ENCODE data around the gene CAMSAP3. TPM values are rescaled to one million over a fixed set of nuclear protein-coding genes. Genes with fewer than 3 reads are reported as not detected.

CAMSAP3 gene
- polyA plus RNA-seq, 10 donors = 0.05 to 2.0 (median 0.24) TPM; not detected in 1

DNA sequence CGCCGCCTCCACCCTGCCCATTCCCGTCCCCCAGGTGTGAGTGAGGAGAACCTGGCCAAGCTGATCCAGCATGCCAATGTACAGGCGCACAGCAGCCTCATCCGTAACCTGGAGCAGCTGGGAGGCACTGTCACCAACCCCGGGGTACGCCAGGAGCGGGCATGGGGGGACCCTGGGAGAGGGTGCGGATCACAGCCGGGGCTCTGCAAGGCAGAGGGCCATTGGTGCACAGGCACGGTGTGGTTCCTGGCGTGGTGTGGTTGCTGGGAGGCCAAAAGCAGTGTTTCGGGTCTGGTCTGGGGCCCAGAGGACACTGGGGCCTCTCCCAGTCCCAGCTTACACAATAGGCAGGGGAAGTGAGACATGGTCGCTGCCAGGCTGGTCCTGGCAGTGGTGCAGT, 49.5 kb downstream of the CAMSAP3 start:
- no peak for DNase-seq

DNA sequence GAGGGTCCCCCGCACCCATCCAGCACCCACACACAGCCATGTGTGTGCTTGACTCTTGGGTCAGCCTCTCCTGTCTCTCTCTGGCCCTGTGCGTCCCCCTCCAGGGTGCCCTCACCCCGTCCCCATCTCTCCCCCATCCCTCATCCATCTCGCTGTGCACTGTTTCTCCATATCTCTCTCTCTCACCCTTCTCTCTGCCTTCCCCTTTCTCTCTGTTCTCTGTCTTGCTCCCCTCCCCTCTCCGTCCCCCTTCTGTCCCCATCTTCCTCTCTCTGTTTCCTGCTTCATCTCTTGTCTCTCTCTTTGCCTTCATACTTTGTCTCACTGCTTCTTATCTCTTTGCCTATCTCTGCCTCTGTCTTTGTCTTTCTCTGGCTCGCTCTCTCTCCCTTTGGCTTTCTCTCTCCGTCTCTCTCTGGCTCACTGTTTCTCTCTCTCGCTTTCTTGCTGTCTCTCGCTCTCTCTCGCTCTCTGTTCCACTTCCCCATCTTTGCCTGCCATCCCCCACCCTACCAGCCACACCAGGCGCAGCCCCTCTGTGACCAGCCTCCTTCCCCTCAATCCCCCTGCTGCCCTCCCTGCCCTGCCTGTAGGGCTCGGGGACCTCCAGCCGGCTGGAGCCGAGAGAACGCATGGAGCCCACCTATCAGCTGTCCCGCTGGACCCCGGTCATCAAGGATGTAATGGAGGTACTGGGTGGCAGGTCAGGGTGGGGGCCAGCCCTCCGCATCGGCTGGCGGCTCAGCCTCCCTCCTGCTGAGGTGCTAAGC, 50.2 kb downstream of the CAMSAP3 start:
- DNase-seq = no peak

DNA sequence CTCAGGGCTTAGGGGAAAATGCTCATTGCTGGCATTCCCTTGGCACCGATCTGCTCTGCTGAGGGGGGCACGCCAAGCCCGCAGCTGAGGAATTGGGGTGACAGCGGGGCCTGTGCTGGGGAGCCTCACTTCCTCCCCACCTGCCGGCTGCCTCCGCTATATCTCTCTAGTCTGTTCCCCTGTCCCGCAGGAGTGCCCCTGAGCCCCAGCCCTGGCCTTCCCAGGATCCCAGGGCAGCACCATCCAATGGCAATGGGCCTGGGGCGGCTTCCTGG, 50.7 kb downstream of the CAMSAP3 start:
- no peak for DNase-seq

DNA sequence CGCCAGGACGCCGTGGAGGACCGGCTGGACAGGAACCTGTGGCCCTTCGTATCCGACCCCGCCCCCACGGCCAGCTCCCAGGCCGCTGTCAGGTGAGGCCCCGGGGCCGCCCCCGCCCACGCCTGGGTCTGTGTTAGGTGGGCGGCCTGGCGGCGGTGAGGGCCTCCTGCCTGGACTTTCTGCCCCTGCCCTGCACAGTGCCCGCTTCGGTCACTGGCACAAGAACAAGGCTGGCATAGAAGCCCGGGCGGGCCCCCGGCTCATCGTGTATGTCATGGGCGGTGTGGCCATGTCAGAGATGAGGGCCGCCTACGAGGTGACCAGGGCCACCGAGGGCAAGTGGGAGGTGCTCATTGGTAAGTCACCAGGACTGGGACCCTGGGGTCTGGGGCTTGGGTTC, 51.5 kb downstream of the CAMSAP3 start:
- no peak for DNase-seq

DNA sequence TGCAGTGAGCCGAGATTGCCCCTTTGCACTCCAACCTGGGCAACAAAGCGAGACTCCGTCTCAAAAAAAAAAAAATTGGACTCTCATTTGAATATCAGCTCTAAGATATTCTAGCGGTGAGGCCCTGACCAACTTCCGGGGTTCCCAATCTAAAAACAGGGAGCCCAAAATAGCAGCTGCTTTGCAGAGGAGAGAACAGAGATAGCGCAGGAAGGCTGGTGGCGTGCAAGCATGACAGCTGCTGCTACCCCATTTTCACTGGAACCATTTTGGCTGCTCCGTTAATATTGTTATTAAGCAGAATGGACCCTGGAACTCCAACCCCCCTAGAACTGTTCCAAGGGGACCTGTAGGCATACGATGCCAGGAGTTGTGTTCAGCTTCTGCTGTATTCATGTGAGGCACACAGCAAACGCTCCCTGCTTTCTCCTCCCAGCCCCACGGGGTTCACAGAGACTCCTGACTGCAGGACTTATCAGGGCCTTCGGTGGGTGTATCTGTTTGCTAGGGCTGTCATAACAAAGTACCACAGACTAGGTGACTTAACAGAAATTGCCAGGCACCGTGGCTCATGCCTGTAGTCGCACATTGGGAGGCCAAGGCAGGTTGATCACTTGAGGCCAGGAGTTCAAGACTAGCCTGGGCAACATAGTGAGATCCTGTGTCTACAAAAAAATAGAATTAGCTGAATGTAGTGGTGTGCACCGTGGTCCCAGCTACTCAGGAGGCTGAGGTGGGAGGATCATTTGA, 52.8 kb downstream of the CAMSAP3 start:
- no peak for DNase-seq

DNA sequence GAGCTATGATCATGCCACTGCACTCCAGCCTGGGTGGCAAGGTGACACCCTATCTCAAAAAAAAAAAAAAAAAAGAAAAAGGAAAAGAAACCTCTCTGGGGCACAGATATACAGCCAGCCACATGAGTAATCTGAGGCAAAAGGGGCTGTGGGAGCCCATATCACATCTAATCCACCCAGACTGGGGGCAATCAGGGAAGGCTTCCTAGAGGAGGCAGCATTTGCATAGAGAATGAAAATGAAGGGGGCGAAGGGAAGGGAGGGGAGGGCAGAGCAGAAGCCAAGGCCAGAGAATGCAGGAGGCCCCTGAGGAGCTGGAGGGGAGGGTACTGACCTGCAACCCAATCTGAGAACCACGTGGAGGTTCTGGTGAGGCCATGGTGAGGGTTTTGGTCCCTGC, 54.5 kb downstream of the CAMSAP3 start:
- DNase-seq = no peak

DNA sequence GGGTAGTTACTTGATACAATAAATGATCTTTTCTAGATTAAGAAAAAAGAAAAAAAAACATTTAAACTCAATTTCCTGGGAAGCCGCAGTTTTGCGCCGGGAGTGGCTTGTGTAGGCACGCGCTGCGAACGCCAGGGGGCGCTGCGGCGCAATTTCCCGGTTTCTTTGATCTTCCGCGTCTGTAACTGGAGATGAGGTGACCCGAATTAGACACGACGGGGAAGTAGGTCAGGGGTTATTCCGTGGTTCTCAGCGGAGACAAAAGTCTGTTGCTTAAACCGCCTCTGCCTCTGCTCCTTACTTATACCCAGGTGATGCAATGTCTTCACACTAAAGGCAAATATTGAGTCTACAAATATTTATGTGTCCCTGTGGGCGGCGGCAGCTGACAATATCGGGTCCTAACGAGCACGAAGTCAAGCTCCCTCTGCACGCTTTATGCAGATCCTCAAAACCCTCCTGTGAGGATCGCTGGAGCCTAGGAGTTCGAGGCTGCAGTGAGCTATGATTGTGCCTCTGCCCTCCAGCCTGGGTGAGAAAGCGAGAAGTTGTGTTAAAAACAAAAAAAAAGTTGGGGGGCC, 56.5 kb downstream of the CAMSAP3 start:
- DNase-seq = peak; percentile 70 to 87 (median 85)

DNA sequence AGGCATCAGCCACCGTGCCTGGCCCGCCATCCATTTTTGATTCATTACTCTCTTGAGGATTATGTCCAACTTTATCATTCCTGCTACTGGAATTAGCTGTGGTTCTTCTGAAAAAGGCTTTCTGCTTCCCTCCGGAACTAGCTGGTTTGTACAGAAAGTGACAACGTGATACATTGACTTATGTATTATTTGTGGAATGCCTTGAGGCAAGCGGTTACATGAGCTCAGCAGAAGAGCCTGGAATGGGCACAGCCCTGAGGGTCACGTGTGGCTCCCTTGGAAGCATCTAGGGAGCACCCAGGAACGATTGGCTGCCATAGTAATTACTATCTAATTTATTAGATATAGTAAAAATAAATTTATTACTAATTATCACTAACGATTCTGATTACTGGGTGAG, 58.7 kb downstream of the CAMSAP3 start:
- no peak for DNase-seq

DNA sequence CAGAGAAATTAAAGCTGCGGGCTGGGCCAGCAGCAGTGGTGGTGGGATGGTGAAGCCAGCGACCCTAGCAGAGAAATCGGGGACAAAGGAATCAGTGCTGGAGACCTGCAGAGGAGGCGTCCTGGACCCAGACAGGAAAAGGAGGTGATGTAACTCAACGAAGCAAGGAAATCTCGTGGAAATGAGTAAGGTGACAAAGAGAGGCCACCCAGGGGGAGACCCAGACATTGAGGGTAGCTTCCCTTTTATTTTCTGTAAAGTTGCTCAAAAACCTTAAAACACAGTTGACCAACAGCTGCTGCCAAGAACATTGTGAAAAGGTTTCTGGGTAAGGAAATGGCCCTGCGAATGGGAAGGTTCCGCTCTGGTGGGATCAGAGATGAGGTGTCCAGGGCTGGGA, 59.9 kb downstream of the CAMSAP3 start:
- no peak for DNase-seq

DNA sequence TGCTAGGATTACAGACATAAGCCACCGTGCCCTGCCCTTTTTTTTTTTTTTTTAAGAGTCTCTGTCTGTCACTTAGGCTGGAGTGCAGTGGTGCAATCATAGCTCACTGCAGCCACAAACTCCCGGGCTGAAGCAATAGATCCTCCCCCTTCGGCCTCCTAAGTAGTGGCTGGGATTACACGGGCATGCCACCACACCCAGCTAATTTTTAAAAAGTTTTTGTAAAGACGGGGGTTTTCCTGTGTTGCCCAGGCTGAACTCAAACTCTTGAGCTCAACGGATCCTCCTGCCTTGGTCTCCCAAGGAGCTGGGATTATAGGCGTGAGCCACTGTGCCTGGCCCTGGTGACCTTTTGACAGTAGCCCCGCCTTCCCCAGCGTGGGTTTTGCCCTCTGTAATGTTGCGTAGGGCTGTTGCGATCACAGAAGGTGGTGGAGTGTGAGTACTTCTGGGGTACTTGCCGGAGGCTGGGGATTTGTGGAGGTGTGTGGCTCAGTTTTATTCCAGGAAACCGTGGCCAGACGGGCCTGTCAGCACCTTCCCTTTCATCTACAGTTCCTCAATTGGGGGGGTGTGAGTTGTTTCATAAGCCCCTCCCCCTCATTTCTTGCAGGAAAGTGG, 61.6 kb downstream of the CAMSAP3 start:
- DNase-seq = no peak

DNA sequence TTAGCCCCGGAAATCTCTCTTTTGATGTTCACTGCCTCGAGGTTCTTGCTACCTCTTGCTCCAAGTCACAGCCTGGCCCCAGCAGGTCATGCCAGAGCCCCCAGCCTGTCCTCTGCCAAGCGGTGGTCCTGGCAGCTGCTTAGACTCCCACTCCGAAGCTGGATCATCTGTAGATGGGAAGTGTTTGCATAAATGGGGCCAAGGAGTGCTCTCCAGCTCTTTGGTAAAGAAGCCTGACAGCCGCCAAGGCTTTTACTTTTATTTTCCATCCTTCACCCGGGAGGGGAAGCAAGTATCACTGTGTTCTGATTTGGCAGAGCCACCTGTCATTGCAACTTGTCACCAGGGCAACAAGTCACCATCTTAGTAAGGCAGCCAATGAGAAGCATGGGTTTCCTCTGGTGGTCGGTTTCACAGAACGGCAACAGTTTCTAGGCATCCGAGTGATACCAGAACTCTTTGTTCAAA, 62.6 kb downstream of the CAMSAP3 start:
- DNase-seq = no peak

DNA sequence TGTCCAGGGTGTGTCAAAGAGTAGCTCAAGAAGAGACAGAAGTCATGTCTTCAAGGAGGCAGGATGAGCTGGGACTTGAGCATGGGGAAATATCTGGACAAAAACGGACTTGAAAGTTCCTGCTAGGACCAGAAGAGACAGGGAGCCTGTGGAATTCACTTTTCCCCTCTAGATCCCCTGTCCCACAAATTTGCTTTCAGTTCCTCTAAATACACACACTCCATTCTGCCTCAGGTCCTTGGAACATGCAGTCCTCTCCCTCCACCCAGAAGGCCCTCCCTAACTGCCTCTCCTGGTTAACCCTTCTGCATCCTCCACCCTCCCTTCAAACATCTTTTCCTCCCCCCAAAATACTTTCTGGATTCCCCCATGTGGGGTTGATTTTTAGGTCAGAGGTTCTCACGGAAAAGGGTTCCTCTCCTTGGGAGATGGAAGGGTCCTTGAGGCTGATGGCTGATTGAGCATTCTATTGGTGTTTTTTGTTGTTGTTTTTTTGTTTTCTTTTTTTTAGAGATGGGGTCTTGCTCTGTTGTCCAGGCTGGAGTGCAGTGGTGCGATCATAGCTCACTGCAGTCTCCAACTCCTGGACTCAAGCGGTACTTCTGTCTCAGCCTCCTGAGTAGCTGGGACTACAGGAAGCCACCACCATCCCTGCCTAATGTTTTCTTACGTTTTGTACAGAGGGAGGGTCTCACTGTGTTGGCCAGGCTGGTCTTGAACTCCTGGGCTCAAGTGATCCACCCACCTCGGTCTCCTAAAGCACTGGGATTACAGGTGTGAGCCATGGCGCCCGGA, 66.3 kb downstream of the CAMSAP3 start:
- DNase-seq = no peak

DNA sequence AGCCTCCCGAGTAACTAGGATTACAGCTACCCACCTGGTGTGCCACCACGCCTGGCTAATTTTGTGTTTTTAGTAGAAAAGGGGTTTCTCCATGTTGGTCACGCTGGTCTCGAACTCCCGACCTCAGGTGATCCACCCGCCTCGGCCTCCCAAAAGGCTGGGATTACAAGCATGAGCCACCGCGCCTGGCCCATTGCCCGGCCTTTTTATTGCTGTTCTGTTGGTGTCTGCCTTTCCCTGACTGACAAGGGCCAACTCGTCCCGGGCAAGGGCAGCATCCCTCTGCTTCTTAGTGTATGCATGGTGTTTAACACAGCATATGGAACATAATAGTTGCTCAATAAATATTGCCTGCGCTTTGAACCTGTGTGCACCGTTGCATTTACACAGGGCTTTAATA, 67.0 kb downstream of the CAMSAP3 start:
- DNase-seq = no peak

DNA sequence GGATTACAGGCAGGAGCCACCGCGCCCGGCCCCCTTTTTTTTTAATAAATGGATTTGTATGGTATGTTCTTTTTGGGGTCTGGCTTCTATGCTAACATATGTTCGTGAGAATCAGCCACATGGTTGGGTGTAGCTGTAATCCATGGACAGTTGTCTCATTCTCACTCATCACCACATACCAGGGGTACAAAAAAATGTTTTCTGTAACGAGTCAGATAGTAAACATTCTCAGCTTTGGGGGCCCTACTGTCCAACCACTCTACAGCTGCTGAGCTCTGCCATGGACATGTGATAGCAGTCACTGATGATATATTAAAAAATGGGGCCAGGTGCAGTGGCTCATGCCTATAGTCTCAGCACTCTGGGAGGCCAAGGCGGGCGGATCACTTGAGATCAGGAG, 68.0 kb downstream of the CAMSAP3 start:
- no peak for DNase-seq

DNA sequence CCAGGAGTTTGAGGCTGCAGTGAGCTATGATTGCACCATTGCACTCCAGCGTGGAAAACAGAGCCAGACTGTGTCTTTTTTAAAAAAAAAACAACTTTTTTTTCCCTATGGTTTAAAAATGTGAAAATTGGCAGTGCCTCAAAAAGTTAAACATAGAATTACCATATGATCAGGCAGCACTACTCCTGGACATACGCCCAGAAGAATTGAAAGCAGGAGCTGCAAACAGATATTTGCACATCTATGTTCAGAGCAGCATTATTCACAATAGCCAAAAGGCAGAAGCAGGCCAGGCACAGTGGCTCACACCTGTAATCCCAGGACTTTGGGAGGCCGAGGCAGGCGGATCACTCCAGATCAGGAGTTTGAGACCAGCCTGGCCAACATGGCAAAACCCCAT, 69.4 kb downstream of the CAMSAP3 start:
- peak; percentile 69 to 89 (median 80) for DNase-seq

Other genes with a start within 250 kb of the CAMSAP3 start
- 10 to 100 TPM; 10.6 to 17.8 (median 14.1) TPM for gene ARHGEF18, start 246.9 kb upstream of the CAMSAP3 start, polyA plus RNA-seq (ENCODE audit: insufficient read length in 10 of 10)
- gene PEX11G, start 106.8 kb upstream of the CAMSAP3 start, polyA plus RNA-seq (ENCODE audit: insufficient read length in 10 of 10) = 1 to 10 TPM; 1.9 to 3.6 (median 2.4) TPM
- gene ZNF358, start 79.8 kb upstream of the CAMSAP3 start, polyA plus RNA-seq (ENCODE audit: insufficient read length in 10 of 10) = 10 to 100 TPM; 35.8 to 55.2 (median 41.5) TPM
- gene MCOLN1, start 73.2 kb upstream of the CAMSAP3 start, polyA plus RNA-seq (ENCODE audit: insufficient read length in 10 of 10) = 10 to 100 TPM in 9 of 10 donors, 1 to 10 TPM in 1; 8.2 to 13.8 (median 12.0) TPM
- 10 to 100 TPM; 24.2 to 32.7 (median 27.4) TPM for gene PNPLA6, start 60.1 kb upstream of the CAMSAP3 start, polyA plus RNA-seq (ENCODE audit: insufficient read length in 10 of 10)
- gene XAB2, start 33.7 kb downstream of the CAMSAP3 start, polyA plus RNA-seq (ENCODE audit: insufficient read length in 10 of 10) = 10 to 100 TPM; 18.7 to 29.6 (median 23.1) TPM
- 10 to 100 TPM; 48.6 to 90.3 (median 69.3) TPM for gene PET100, start 33.9 kb downstream of the CAMSAP3 start, polyA plus RNA-seq (ENCODE audit: insufficient read length in 10 of 10)
- gene PCP2, start 37.9 kb downstream of the CAMSAP3 start, polyA plus RNA-seq (ENCODE audit: insufficient read length in 10 of 10) = under 1 TPM in 1 of 10 donors, not detected in 9; 0.26 TPM
- gene STXBP2, start 41.2 kb downstream of the CAMSAP3 start, polyA plus RNA-seq (ENCODE audit: insufficient read length in 10 of 10) = 1 to 10 TPM; 2.1 to 7.9 (median 6.0) TPM
- 1 to 10 TPM; 1.1 to 3.6 (median 2.4) TPM for gene RETN, start 73.2 kb downstream of the CAMSAP3 start, polyA plus RNA-seq (ENCODE audit: insufficient read length in 10 of 10)
- under 1 TPM in 6 of 10 donors, not detected in 4; 0.10 to 0.38 (median 0.28) TPM for gene MCEMP1, start 81.2 kb downstream of the CAMSAP3 start, polyA plus RNA-seq (ENCODE audit: insufficient read length in 10 of 10)
- gene TRAPPC5, start 85.0 kb downstream of the CAMSAP3 start, polyA plus RNA-seq (ENCODE audit: insufficient read length in 10 of 10) = 10 to 100 TPM; 26.0 to 45.4 (median 32.8) TPM
- under 1 TPM in 9 of 10 donors, not detected in 1; 0.22 to 0.97 (median 0.48) TPM for gene FCER2, start 106.3 kb downstream of the CAMSAP3 start, polyA plus RNA-seq (ENCODE audit: insufficient read length in 10 of 10)
- gene CLEC4G, start 136.2 kb downstream of the CAMSAP3 start, polyA plus RNA-seq (ENCODE audit: insufficient read length in 10 of 10) = under 1 TPM in 4 of 10 donors, not detected in 6; 0.17 to 0.29 (median 0.24) TPM
- gene CD209, start 151.7 kb downstream of the CAMSAP3 start, polyA plus RNA-seq (ENCODE audit: insufficient read length in 10 of 10) = 1 to 10 TPM; 2.2 to 4.5 (median 3.7) TPM
- gene CLEC4M, start 167.4 kb downstream of the CAMSAP3 start, polyA plus RNA-seq (ENCODE audit: insufficient read length in 10 of 10) = under 1 TPM in 7 of 10 donors, not detected in 3; 0.11 to 0.56 (median 0.26) TPM
- gene EVI5L, start 234.4 kb downstream of the CAMSAP3 start, polyA plus RNA-seq (ENCODE audit: insufficient read length in 10 of 10) = 10 to 100 TPM; 11.1 to 14.8 (median 13.3) TPM